NCI-H1694 treated with DMSO at 0.1 percent for 48 hours (cell line): ENCODE results near the gene RPL5.

ENCODE experiments used
- DNase-seq: peaks from one replicate; lab custom pipeline; 2025; lab: John Stamatoyannopoulos, UW

Gene RPL5

GRCh38 chr1:92820024-92820423, 11.8 kb upstream of the RPL5 start:
- DNase-seq, result no peak

- DNase-seq, result no peak
Measured at GRCh38 chr1:92820551-92820950, 11.3 kb upstream of the RPL5 start.

GRCh38 chr1:92822879-92823278, 9.0 kb upstream of the RPL5 start:
- DNase-seq, result no peak

- no peak for DNase-seq
Measured at GRCh38 chr1:92826792-92827191, 5.0 kb upstream of the RPL5 start.

- no peak for DNase-seq
Measured at GRCh38 chr1:92831368-92831761, 475 bp upstream of the RPL5 start.

GRCh38 chr1:92832537-92833114, 786 bp downstream of the RPL5 start:
- no peak for DNase-seq

GRCh38 chr1:92833840-92834239, 2.0 kb downstream of the RPL5 start:
- no peak for DNase-seq

- no peak for DNase-seq
Measured at GRCh38 chr1:92834617-92835016, 2.8 kb downstream of the RPL5 start.

- DNase-seq, result no peak
Measured at GRCh38 chr1:92837062-92837461, 5.2 kb downstream of the RPL5 start.

GRCh38 chr1:92838519-92838918, 6.7 kb downstream of the RPL5 start:
- DNase-seq, result no peak

GRCh38 chr1:92839442-92839841, 7.6 kb downstream of the RPL5 start:
- DNase-seq, result no peak

GRCh38 chr1:92840600-92840999, 8.8 kb downstream of the RPL5 start:
- DNase-seq, result no peak

- DNase-seq, result no peak
Measured at GRCh38 chr1:92842082-92843045, 10.5 kb downstream of the RPL5 start.

- DNase-seq, result no peak
Measured at GRCh38 chr1:92843046-92843423, 11.2 kb downstream of the RPL5 start.

GRCh38 chr1:92843429-92844352, 11.9 kb downstream of the RPL5 start:
- no peak for DNase-seq

GRCh38 chr1:92844439-92844838, 12.6 kb downstream of the RPL5 start:
- no peak for DNase-seq

- DNase-seq, result no peak
Measured at GRCh38 chr1:92845908-92846307, 14.1 kb downstream of the RPL5 start.

GRCh38 chr1:92848201-92848600, 16.4 kb downstream of the RPL5 start:
- no peak for DNase-seq

- no peak for DNase-seq
Measured at GRCh38 chr1:92850019-92850418, 18.2 kb downstream of the RPL5 start.

GRCh38 chr1:92851729-92852128, 19.9 kb downstream of the RPL5 start:
- no peak for DNase-seq

- no peak for DNase-seq
Measured at GRCh38 chr1:92853299-92853698, 21.5 kb downstream of the RPL5 start.

GRCh38 chr1:92854101-92854785, 22.4 kb downstream of the RPL5 start:
- DNase-seq, result no peak
